Measurements from ENCODE around the gene TREML4. TPM values are rescaled to one million over a fixed set of nuclear protein-coding genes. Genes with fewer than 3 reads are reported as not detected.

Gene TREML4
- total RNA-seq, 1 experiment from 2014 or later = not detected

- Histone ChIP-seq H3K4me2 (ENCODE audit: low read length) (no peak overlapping the region), H3K9me2 (ENCODE audit: insufficient read depth) (no peaks in the 10 kb centered on the region), H3K4me3 (replicated peaks in 1 of 2; ENCODE audit: low read depth in 1 of 2, low read length in 2 of 2) (no peak overlapping the region), H3K27me3 (ENCODE audit: insufficient read depth, low read length) (peaks cover 39% of the 10 kb centered on the region), H4K20me1 (ENCODE audit: insufficient read depth) (no peaks in the 10 kb centered on the region), H2AFZ (ENCODE audit: low read depth, low read length, poor library complexity, severe bottlenecking) (no peak overlapping the region), H3K36me3 (ENCODE audit: control insufficient read depth in 1 of 2, insufficient read depth in 2 of 2, low read length in 2 of 2) (no peaks in the 10 kb centered on the region), H3K27ac (ENCODE audit: low read depth, low read length) (no peak overlapping the region), H3K79me2 (ENCODE audit: insufficient read depth, low read length) (no peaks in the 10 kb centered on the region), H3K9ac (ENCODE audit: low read length) (no peak overlapping the region), H3K4me1 (ENCODE audit: control insufficient read depth in 1 of 2, insufficient read depth in 2 of 2, low read length in 2 of 2) (no peaks in the 10 kb centered on the region), H3K9me3 (ENCODE audit: control insufficient read depth in 1 of 2, insufficient read depth in 1 of 2, low read depth in 1 of 2, low read length in 2 of 2) (peaks cover 3 to 8% of the 10 kb centered on the region in 2 experiments; a peak in 2 of 4 replicates)
- TF ChIP-seq ZFX (IDR thresholded peaks at IDR 0.05) (no peak), CBX3 (IDR thresholded peaks at IDR 0.05; ENCODE audit: low read depth) (no peak), EZH2 (IDR thresholded peaks at IDR 0.05) (no peak), POLR2A (IDR thresholded peaks at IDR 0.05; ENCODE audit: borderline replicate concordance, extremely low read depth, insufficient read depth, insufficient read length) (no peak), JUND (IDR thresholded peaks at IDR 0.05) (no peak), FOSL1 (IDR thresholded peaks at IDR 0.05; ENCODE audit: low read depth) (no peak), SIN3A (IDR thresholded peaks at IDR 0.05; ENCODE audit: low read depth) (no peak), ZNF274 (IDR thresholded peaks at IDR 0.05; ENCODE audit: low read depth, low read length) (no peak)
- TF ChIP-seq, protein P1, sequence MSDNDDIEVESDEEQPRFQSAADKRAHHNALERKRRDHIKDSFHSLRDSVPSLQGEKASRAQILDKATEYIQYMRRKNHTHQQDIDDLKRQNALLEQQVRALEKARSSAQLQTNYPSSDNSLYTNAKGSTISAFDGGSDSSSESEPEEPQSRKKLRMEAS (IDR thresholded peaks at IDR 0.05) = no peak
- no peak for ATAC-seq
- intact Hi-C loops (cut with micrococcal nuclease) = no loop called here
- POLR2A ChIA-PET = no interaction called here
- RAD21 ChIA-PET (ENCODE audit: low non-redundant PET in 1 of 2, low total read pairs in 2 of 2, uncharacterized antibody in 2 of 2, unreplicated experiment in 2 of 2) = no interaction called here
- BruUV-seq (replicated peaks) = no TSS peak
- DNase-seq (ENCODE audit: low read depth, low spot score) = no peak
- CTCF ChIA-PET = no interaction called here
Measured at GRCh38 chr6:41193171-41193734, 34.9 kb upstream of the TREML4 start.

- no TSS peak for BruUV-seq (replicated peaks)
- POLR2A ChIA-PET = no interaction called here
- intact Hi-C loops (cut with micrococcal nuclease) = no loop called here
- TF ChIP-seq EGR1 (IDR thresholded peaks at IDR 0.05; ENCODE audit: low read depth) = no peak
- no peak for TF ChIP-seq SRF (IDR thresholded peaks at IDR 0.05; ENCODE audit: low read depth)
- TF ChIP-seq, protein P2, sequence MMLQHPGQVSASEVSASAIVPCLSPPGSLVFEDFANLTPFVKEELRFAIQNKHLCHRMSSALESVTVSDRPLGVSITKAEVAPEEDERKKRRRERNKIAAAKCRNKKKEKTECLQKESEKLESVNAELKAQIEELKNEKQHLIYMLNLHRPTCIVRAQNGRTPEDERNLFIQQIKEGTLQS (IDR thresholded peaks at IDR 0.05) = no peak
- TF ChIP-seq FOSL1 (IDR thresholded peaks at IDR 0.05; ENCODE audit: low read depth) = no peak
- no peak for TF ChIP-seq JUND (IDR thresholded peaks at IDR 0.05)
- TF ChIP-seq POLR2A (IDR thresholded peaks at IDR 0.05; ENCODE audit: borderline replicate concordance, extremely low read depth, insufficient read depth, insufficient read length) = no peak
- no peak for TF ChIP-seq RAD21 (IDR thresholded peaks at IDR 0.05; ENCODE audit: low read depth)
- no peak for TF ChIP-seq EZH2phosphoT487 (IDR thresholded peaks at IDR 0.05; ENCODE audit: borderline replicate concordance)
- TF ChIP-seq ZNF274 (IDR thresholded peaks at IDR 0.05; ENCODE audit: low read depth, low read length) = no peak
- TF ChIP-seq, protein P1 (IDR thresholded peaks at IDR 0.05) = no peak
- TF ChIP-seq YY1 (IDR thresholded peaks at IDR 0.05; ENCODE audit: extremely low read depth, insufficient replicate concordance, low read depth, low read length) = no peak
- TF ChIP-seq, protein P3, sequence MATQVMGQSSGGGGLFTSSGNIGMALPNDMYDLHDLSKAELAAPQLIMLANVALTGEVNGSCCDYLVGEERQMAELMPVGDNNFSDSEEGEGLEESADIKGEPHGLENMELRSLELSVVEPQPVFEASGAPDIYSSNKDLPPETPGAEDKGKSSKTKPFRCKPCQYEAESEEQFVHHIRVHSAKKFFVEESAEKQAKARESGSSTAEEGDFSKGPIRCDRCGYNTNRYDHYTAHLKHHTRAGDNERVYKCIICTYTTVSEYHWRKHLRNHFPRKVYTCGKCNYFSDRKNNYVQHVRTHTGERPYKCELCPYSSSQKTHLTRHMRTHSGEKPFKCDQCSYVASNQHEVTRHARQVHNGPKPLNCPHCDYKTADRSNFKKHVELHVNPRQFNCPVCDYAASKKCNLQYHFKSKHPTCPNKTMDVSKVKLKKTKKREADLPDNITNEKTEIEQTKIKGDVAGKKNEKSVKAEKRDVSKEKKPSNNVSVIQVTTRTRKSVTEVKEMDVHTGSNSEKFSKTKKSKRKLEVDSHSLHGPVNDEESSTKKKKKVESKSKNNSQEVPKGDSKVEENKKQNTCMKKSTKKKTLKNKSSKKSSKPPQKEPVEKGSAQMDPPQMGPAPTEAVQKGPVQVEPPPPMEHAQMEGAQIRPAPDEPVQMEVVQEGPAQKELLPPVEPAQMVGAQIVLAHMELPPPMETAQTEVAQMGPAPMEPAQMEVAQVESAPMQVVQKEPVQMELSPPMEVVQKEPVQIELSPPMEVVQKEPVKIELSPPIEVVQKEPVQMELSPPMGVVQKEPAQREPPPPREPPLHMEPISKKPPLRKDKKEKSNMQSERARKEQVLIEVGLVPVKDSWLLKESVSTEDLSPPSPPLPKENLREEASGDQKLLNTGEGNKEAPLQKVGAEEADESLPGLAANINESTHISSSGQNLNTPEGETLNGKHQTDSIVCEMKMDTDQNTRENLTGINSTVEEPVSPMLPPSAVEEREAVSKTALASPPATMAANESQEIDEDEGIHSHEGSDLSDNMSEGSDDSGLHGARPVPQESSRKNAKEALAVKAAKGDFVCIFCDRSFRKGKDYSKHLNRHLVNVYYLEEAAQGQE (IDR thresholded peaks at IDR 0.05; ENCODE audit: low read depth) = no peak
- TF ChIP-seq ELF1 (IDR thresholded peaks at IDR 0.05; ENCODE audit: borderline replicate concordance, low read depth) = no peak
- TF ChIP-seq EZH2 (IDR thresholded peaks at IDR 0.05) = no peak
- TF ChIP-seq POLR2AphosphoS5 (IDR thresholded peaks at IDR 0.05; ENCODE audit: low read depth, low read length) = no peak
- TF ChIP-seq SIN3A (IDR thresholded peaks at IDR 0.05; ENCODE audit: low read depth) = no peak
Measured at GRCh38 chr6:41193884-41194283, 34.3 kb upstream of the TREML4 start.

More at GRCh38 chr6:41193884-41194283, 34.3 kb upstream of the TREML4 start:
- Histone ChIP-seq H4K20me1 (ENCODE audit: insufficient read depth) (no peaks in the 10 kb centered on the region), H3K9ac (ENCODE audit: low read length) (no peak overlapping the region), H3K79me2 (ENCODE audit: insufficient read depth, low read length) (no peaks in the 10 kb centered on the region), H3K36me3 (ENCODE audit: control insufficient read depth in 1 of 2, insufficient read depth in 2 of 2, low read length in 2 of 2) (no peaks in the 10 kb centered on the region), H3K27me3 (ENCODE audit: insufficient read depth, low read length) (peaks cover 39% of the 10 kb centered on the region), H3K9me2 (ENCODE audit: insufficient read depth) (no peaks in the 10 kb centered on the region), H3K4me2 (ENCODE audit: low read length) (no peak overlapping the region), H3K4me1 (ENCODE audit: control insufficient read depth in 1 of 2, insufficient read depth in 2 of 2, low read length in 2 of 2) (no peaks in the 10 kb centered on the region), H3K27ac (ENCODE audit: low read depth, low read length) (no peak overlapping the region), H2AFZ (ENCODE audit: low read depth, low read length, poor library complexity, severe bottlenecking) (no peak overlapping the region), H3K4me3 (replicated peaks in 1 of 2; ENCODE audit: low read depth in 1 of 2, low read length in 2 of 2) (no peak overlapping the region), H3K9me3 (ENCODE audit: control insufficient read depth in 1 of 2, insufficient read depth in 1 of 2, low read depth in 1 of 2, low read length in 2 of 2) (peaks cover 3 to 8% of the 10 kb centered on the region in 2 experiments; a peak in 2 of 4 replicates)
- DNase-seq (ENCODE audit: low read depth, low spot score) = no peak
- CTCF ChIA-PET = no interaction called here
- RAD21 ChIA-PET (ENCODE audit: low non-redundant PET in 1 of 2, low total read pairs in 2 of 2, uncharacterized antibody in 2 of 2, unreplicated experiment in 2 of 2) = no interaction called here
- no peak for ATAC-seq
